ENCODE data around the gene DCPS. TPM values are rescaled to one million over a fixed set of nuclear protein-coding genes. Genes with fewer than 3 reads are reported as not detected.
A peak's percentile ranks its signal among the peaks of the same experiment; 100 is the strongest.

The DCPS gene
- total RNA-seq, 2 experiments from 2014 or later = 29.7 to 39.3 TPM

- Mint-ChIP-seq H3K4me3 (peak within 1 kb of the TSS; percentile 86), H3K4me1 (peaks cover 38% of the 10 kb centered on the region), H3K36me3 (ENCODE audit: low read depth) (peaks cover 66% of the 10 kb centered on the region), H3K27me3 (no peaks in the 10 kb centered on the region), H3K27ac (peak within 1 kb of the TSS; percentile 95), H3K9me3 (ENCODE audit: low read depth) (no peaks in the 10 kb centered on the region)
- ATAC-seq = peak; percentile 100
- ChIA-PET POLR2A (no interaction called here), CTCF (interaction anchor here (0.6 to 3.2 kb wide), 3 partner anchors 12 to 36 kb away, joined by 3 to 11 read pairs (median 4); no protein-coding TSS in a partner anchor)
- peak; percentile 100 for DNase-seq
- intact Hi-C loops (cut with DNase I, micrococcal nuclease) = loop anchor here (1.0 to 10.0 kb wide), 14 partner anchors 13 to 1314 kb away; partner anchors contain the start of genes DCPS (in 2 of the 2), FAM118B (in 2 of the 2), PUS3 (in 2 of the 2) and RPUSD4 (in 2 of the 2)
Measured at GRCh38 chr11:126268708-126269579, 34.9 kb upstream of the DCPS start, which contains the start of the genes FOXRED1 and SRPRA. Gene FOXRED1, plus strand, starts transcription at chr11:126269154. Its CDS starts 53 bp downstream, at chr11:126269207. Gene SRPRA, minus strand, starts transcription at chr11:126268895. Its CDS starts 91 bp downstream, at chr11:126268804.

GRCh38 chr11:126277322-126277721 is 26.5 kb upstream of the DCPS start:
- intact Hi-C loops (cut with DNase I, micrococcal nuclease) = no loop called here
- peaks cover 47% of the 10 kb centered on the region for H3K36me3 Mint-ChIP-seq (ENCODE audit: low read depth)
- POLR2A ChIA-PET = no interaction called here
- H3K27ac Mint-ChIP-seq = no peak overlapping the region
- no peak overlapping the region for H3K4me3 Mint-ChIP-seq
- H3K27me3 Mint-ChIP-seq = no peaks in the 10 kb centered on the region
- no peak for ATAC-seq
- no peaks in the 10 kb centered on the region for H3K9me3 Mint-ChIP-seq (ENCODE audit: low read depth)
- peaks cover 21% of the 10 kb centered on the region for H3K4me1 Mint-ChIP-seq
- CTCF ChIA-PET = no interaction called here
- no peak for DNase-seq

DNA sequence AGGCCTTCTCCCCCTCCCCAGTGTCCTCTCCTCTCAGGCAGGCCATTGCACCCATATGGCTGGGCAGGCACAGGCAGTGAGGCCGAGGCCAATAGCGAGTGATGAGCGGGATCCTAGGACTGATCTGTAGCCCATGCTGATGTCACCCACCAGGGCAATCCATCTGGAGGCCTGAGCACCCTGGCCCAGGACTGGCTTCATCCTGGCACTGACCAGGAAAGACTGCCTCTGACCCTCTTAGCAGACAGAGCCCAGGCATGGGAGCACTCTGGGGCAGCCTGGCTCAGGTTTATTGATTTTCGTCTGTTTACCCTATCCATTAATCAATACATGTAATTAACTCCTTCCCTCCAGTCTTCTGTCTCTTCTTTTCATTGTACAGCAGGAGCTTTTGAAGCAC is 26.1 kb upstream of the DCPS start:
- DNase-seq (no peak), ATAC-seq (no peak)
- Mint-ChIP-seq H3K9me3 (ENCODE audit: low read depth) (no peaks in the 10 kb centered on the region), H3K4me1 (peaks cover 24% of the 10 kb centered on the region), H3K27ac (no peak overlapping the region), H3K36me3 (ENCODE audit: low read depth) (peaks cover 42% of the 10 kb centered on the region), H3K4me3 (no peak overlapping the region), H3K27me3 (no peaks in the 10 kb centered on the region)
- ChIA-PET POLR2A (no interaction called here), CTCF (interaction anchor here (0.9 kb wide), 1 partner anchor 203 kb away, joined by 3 read pairs; no protein-coding TSS in a partner anchor)
- intact Hi-C loops (cut with DNase I, micrococcal nuclease) = no loop called here

GRCh38 chr11:126279191-126279590 is 24.7 kb upstream of the DCPS start:
- ChIA-PET POLR2A (no interaction called here), CTCF (interaction anchor here (0.5 kb wide), 1 partner anchor 49 kb away, joined by 4 read pairs; no protein-coding TSS in a partner anchor)
- H3K27ac Mint-ChIP-seq = no peak overlapping the region
- DNase-seq = no peak
- intact Hi-C loops (cut with DNase I, micrococcal nuclease) = no loop called here
- no peak for ATAC-seq
- peaks cover 31% of the 10 kb centered on the region for H3K36me3 Mint-ChIP-seq (ENCODE audit: low read depth)
- no peak overlapping the region for H3K4me3 Mint-ChIP-seq
- H3K9me3 Mint-ChIP-seq (ENCODE audit: low read depth) = no peaks in the 10 kb centered on the region
- peaks cover 30% of the 10 kb centered on the region for H3K4me1 Mint-ChIP-seq
- H3K27me3 Mint-ChIP-seq = no peaks in the 10 kb centered on the region

DNA sequence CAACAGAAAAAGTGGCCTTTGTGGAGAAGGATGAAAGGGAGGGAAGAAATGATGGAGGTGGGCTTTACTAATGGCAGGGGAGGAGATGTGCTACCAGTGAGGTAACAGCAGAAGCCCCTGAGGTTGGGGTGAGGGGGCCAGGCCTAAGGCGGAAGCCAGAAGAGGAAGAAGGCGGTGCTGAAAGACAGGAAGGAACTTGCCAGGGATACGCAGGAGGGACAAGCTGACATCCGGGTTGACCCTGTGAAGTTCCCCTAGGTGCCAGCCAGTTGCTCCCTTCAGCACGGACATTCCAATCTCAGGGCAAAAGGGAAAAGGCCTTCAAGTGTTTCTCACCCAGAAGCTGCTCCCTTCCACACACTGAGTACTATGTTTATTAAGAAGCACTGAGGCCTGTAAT is 23.3 kb upstream of the DCPS start:
- no peaks in the 10 kb centered on the region for H3K9me3 Mint-ChIP-seq (ENCODE audit: low read depth)
- H3K4me3 Mint-ChIP-seq = no peak overlapping the region
- CTCF ChIA-PET = interaction anchor here (0.8 to 2.8 kb wide), 3 partner anchors 11 to 31 kb away, joined by 3 to 11 read pairs (median 5); partner anchors contain the start of genes FOXRED1 and SRPRA
- POLR2A ChIA-PET = no interaction called here
- peaks cover 18% of the 10 kb centered on the region for H3K36me3 Mint-ChIP-seq (ENCODE audit: low read depth)
- no peak for ATAC-seq
- H3K27ac Mint-ChIP-seq = peak overlapping the region; percentile 11
- no peaks in the 10 kb centered on the region for H3K27me3 Mint-ChIP-seq
- intact Hi-C loops (cut with DNase I, micrococcal nuclease) = loop anchor here (5.0 kb wide), 3 partner anchors 68 to 688 kb away; partner anchors contain the start of genes CDON (in 1 of the 2), FAM118B (in 1 of the 2), RPUSD4 (in 1 of the 2) and STT3A (in 1 of the 2)
- peaks cover 43% of the 10 kb centered on the region for H3K4me1 Mint-ChIP-seq
- no peak for DNase-seq

DNA sequence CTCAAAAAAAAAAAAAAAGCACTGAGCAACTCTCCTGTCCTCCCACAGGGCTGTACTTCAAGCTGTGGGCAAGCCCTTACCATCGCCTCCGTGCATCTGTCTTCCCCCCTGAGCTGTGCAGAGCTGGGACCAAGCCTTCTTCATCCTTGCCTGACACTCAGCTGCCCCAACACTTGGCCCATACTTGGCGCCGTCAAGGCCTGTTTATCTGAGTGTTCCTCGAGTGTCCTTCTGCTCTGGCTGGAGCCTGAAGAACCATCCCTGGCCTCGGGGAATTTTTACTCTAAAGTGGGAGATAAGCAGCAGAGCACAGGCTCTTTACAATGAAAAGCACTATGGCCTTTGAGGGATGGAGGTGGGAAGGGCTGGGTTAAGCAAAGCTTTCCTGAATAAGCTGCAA is 22.6 kb upstream of the DCPS start:
- ATAC-seq = no peak

GRCh38 chr11:126281666-126282175 is 22.1 kb upstream of the DCPS start:
- POLR2A ChIA-PET = no interaction called here
- intact Hi-C loops (cut with DNase I, micrococcal nuclease) = loop anchor here (1.0 to 5.0 kb wide), 5 partner anchors 12 to 689 kb away; partner anchors contain the start of genes CDON (in 1 of the 2), FAM118B (in 1 of the 2), FOXRED1 (in 1 of the 2) and HYLS1 (in 1 of the 2)
- H3K9me3 Mint-ChIP-seq (ENCODE audit: low read depth) = no peaks in the 10 kb centered on the region
- peaks cover 9% of the 10 kb centered on the region for H3K36me3 Mint-ChIP-seq (ENCODE audit: low read depth)
- H3K27me3 Mint-ChIP-seq = no peaks in the 10 kb centered on the region
- peaks cover 43% of the 10 kb centered on the region for H3K4me1 Mint-ChIP-seq
- peak overlapping the region; percentile 77 for H3K4me3 Mint-ChIP-seq
- peak overlapping the region; percentile 94 for H3K27ac Mint-ChIP-seq
- CTCF ChIA-PET = interaction anchor here (0.8 to 2.8 kb wide), 3 partner anchors 12 to 30 kb away, joined by 3 to 11 read pairs (median 5); partner anchors contain the start of genes FOXRED1 and SRPRA
- DNase-seq (no peak), ATAC-seq (no peak)

More for the DNA sequence above, 22.6 kb upstream of the DCPS start:
- POLR2A ChIA-PET = no interaction called here
- Mint-ChIP-seq H3K9me3 (ENCODE audit: low read depth) (no peaks in the 10 kb centered on the region), H3K4me3 (peak overlapping the region; percentile 77), H3K27ac (no peak overlapping the region), H3K4me1 (peaks cover 40% of the 10 kb centered on the region), H3K27me3 (no peaks in the 10 kb centered on the region), H3K36me3 (ENCODE audit: low read depth) (peaks cover 12% of the 10 kb centered on the region)
- intact Hi-C loops (cut with DNase I, micrococcal nuclease) = loop anchor here (5.0 kb wide), 3 partner anchors 69 to 689 kb away; partner anchors contain the start of genes CDON (in 1 of the 2), FAM118B (in 1 of the 2), RPUSD4 (in 1 of the 2) and STT3A (in 1 of the 2)
- CTCF ChIA-PET = interaction anchor here (0.6 to 2.8 kb wide), 4 partner anchors 11 to 308 kb away, joined by 3 to 11 read pairs (median 4); partner anchors contain the start of genes FOXRED1 and SRPRA
- no peak for DNase-seq

DNA sequence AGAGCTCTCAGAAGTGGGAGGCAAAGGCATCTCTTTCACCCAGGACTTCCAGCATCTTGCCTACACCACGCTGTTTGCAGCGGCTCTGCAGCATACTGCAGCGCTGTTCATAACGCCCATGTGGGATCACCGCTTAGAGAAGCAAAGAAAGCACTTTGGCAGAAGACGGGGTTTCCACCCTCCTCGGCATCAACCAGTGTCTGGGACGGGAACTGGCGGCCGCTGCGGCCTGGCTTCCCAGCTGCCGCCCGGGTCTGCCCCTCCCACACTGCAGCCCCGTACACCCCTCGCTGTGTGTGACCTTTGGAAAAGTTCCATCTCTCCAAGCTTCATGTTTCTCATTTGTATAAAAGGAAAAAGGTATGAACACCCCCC is 21.5 kb upstream of the DCPS start:
- intact Hi-C loops (cut with DNase I, micrococcal nuclease) = loop anchor here (1.0 to 5.0 kb wide), 5 partner anchors 13 to 690 kb away; partner anchors contain the start of genes CDON (in 1 of the 2), FAM118B (in 1 of the 2), FOXRED1 (in 1 of the 2) and HYLS1 (in 1 of the 2)
- CTCF ChIA-PET = interaction anchor here (1.7 to 2.8 kb wide), 2 partner anchors 12 to 28 kb away, joined by 7 to 11 read pairs; partner anchors contain the start of genes FOXRED1 and SRPRA
- Mint-ChIP-seq H3K27me3 (no peaks in the 10 kb centered on the region), H3K4me1 (peaks cover 46% of the 10 kb centered on the region), H3K9me3 (ENCODE audit: low read depth) (no peaks in the 10 kb centered on the region), H3K27ac (peak overlapping the region; percentile 94), H3K36me3 (ENCODE audit: low read depth) (peaks cover 9% of the 10 kb centered on the region), H3K4me3 (peak overlapping the region; percentile 77)
- peak; percentile 30 for ATAC-seq
- peak; percentile 61 for DNase-seq
- POLR2A ChIA-PET = no interaction called here

DNA sequence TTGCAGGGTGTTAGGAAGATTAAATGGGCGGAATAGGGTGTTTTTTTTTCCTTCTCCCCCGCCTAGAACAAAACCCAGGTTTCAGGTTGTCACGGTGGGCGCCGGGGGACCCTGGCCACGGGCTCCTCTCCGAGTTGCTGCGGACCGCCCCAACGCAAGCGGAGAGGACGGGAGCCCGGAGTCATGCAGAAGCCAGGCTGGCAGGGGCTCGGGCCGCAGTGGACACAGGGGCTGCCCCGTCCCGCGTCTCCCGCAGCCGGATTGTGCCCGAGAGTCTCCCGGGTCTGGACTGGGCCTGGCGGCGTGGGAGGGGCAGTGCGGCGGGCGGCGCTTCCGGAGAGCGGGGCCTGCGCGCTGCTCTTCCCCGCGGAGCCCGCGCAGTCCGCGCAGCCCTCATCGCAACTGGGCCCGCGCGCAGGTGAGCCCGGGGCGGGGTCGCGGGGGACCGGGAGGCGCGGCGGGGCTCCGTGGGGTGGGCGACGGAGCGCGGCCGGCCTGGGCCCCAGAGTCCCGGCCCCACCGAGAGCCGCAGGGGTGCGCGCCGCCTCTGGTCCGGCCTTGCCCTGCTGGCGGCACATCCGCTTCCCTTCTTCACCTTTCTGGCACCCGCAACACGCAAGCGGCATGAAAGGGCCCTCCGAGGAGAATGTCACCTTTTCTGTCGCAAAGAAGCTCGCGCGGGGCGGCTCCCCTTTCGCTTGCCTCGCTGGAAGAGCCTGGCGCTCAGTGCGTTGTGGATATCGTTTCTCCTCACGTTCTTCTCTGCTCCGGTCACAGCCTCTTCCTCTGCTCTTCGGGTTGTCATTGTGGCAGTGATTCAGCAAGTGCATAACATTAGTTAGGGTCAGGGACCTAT is 20.9 kb upstream of the DCPS start, which contains the start of gene TIRAP:
TSS of gene TIRAP (plus strand) at position 358 of the 856 bp plus-strand sequence. CDS start 7,802 bp downstream, outside the sequence.
- Mint-ChIP-seq H3K4me1 (peaks cover 46% of the 10 kb centered on the region), H3K4me3 (peak within 1 kb of the TSS; percentile 81), H3K27me3 (no peaks in the 10 kb centered on the region), H3K27ac (peak within 1 kb of the TSS; percentile 94), H3K36me3 (ENCODE audit: low read depth) (peaks cover 6% of the 10 kb centered on the region), H3K9me3 (ENCODE audit: low read depth) (no peaks in the 10 kb centered on the region)
- intact Hi-C loops (cut with DNase I, micrococcal nuclease) = loop anchor here (1.0 to 5.0 kb wide), 9 partner anchors 14 to 713 kb away; partner anchors contain the start of genes DCPS (in 2 of the 2), FAM118B (in 2 of the 2), FOXRED1 (in 2 of the 2) and RPUSD4 (in 2 of the 2)
- peak; percentile 76 for DNase-seq
- ATAC-seq = peak; percentile 53
- ChIA-PET POLR2A (interaction anchor here (0.9 kb wide), 1 partner anchor 74 kb away, joined by 3 read pairs; no protein-coding TSS in a partner anchor), CTCF (interaction anchor here (1.2 to 2.8 kb wide), 4 partner anchors 10 to 27 kb away, joined by 4 to 11 read pairs (median 6); partner anchors contain the start of genes FOXRED1 and SRPRA)

DNA sequence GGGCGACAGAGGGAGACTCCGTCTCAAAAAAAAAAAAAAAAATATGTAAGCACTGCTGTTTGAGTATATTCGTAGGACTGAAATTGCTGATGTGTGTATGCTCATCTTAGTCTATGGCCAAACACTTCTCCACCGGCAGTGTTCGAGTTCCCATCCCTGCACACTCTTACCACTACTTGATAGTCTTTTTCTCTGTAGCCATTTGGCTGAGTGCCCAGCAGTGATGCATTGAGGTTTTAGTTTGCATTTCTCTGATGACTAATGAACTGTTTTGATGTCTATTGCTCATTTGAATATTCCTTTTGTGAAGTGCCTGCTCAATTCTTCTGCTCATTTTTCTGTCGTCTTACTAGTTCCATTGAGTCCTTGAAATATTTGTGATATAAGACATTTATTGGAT is 19.0 kb upstream of the DCPS start:
- ChIA-PET POLR2A (no interaction called here), CTCF (interaction anchor here (1.2 kb wide), 2 partner anchors 13 to 27 kb away, joined by 3 to 4 read pairs; no protein-coding TSS in a partner anchor)
- intact Hi-C loops (cut with DNase I, micrococcal nuclease) = loop anchor here (5.0 kb wide), 3 partner anchors 73 to 693 kb away; partner anchors contain the start of genes CDON (in 1 of the 2), FAM118B (in 1 of the 2), RPUSD4 (in 1 of the 2) and STT3A (in 1 of the 2)
- peaks cover 4% of the 10 kb centered on the region for H3K36me3 Mint-ChIP-seq (ENCODE audit: low read depth)
- H3K4me1 Mint-ChIP-seq = peaks cover 51% of the 10 kb centered on the region
- H3K27ac Mint-ChIP-seq = peak overlapping the region; percentile 58
- H3K27me3 Mint-ChIP-seq = no peaks in the 10 kb centered on the region
- peak overlapping the region; percentile 81 for H3K4me3 Mint-ChIP-seq
- no peaks in the 10 kb centered on the region for H3K9me3 Mint-ChIP-seq (ENCODE audit: low read depth)
- ATAC-seq = peak; percentile 60
- peak; percentile 96 for DNase-seq
